Endodermal cell (in vitro differentiated cells): Measurements from ENCODE around the gene RYR2. TPM values are rescaled to one million over a fixed set of nuclear protein-coding genes. Genes with fewer than 3 reads are reported as not detected.

Experiments used
- DNase-seq: peaks from one replicate; pipeline ENCODE4 v3.0.0-alpha.2; 2017
- H3K27ac ChIP-seq: 2 replicates; pipeline ENCODE4 v1.5.1; 2013; ENCODE audit warnings: mild to moderate bottlenecking, low read depth, low read length, moderate library complexity
- H3K27me3 ChIP-seq: 2 replicates; pipeline ENCODE4 v1.6.1; 2013; ENCODE audit warnings: mild to moderate bottlenecking, low read length, moderate library complexity; ENCODE audit not compliant: insufficient read depth, control insufficient read depth, poor library complexity, severe bottlenecking
- H3K36me3 ChIP-seq: 2 replicates; pipeline ENCODE4 v1.7.0; 2013; ENCODE audit warnings: mild to moderate bottlenecking, low read length, moderate library complexity; ENCODE audit not compliant: control insufficient read depth, insufficient read depth
- H3K4me1 ChIP-seq: one replicate; pipeline ENCODE4 v1.7.0; 2013; ENCODE audit warnings: low read length; ENCODE audit not compliant: control insufficient read depth, insufficient read depth
- H3K4me3 ChIP-seq: 2 replicates; pipeline ENCODE4 v1.5.1; 2013; ENCODE audit warnings: mild to moderate bottlenecking, low read length, moderate library complexity
- H3K9ac ChIP-seq: 2 replicates; pipeline ENCODE4 v1.6.1; 2013; ENCODE audit warnings: mild to moderate bottlenecking, low read length, moderate library complexity; ENCODE audit not compliant: poor library complexity, severe bottlenecking; ENCODE audit errors: extremely low read depth
- H3K9me3 ChIP-seq: 2 replicates; pipeline ENCODE4 v1.6.1; 2013; ENCODE audit warnings: mild to moderate bottlenecking, low read length, moderate library complexity; ENCODE audit not compliant: control insufficient read depth
- H3K27ac Mint-ChIP-seq: 2 replicates; pipeline ENCODE4 v1.8.0; 2020; ENCODE audit warnings: mixed read lengths
- H3K27me3 Mint-ChIP-seq: 2 replicates; pipeline ENCODE4 v1.8.0; 2021; ENCODE audit warnings: mild to moderate bottlenecking, mixed read lengths; ENCODE audit not compliant: insufficient read depth
- H3K36me3 Mint-ChIP-seq: 2 replicates; pipeline ENCODE4 v1.8.0; 2020; ENCODE audit warnings: low read depth, mixed read lengths
- H3K4me1 Mint-ChIP-seq: 2 replicates; pipeline ENCODE4 v1.8.0; 2020; ENCODE audit warnings: mixed read lengths
- H3K4me3 Mint-ChIP-seq: 2 replicates; pipeline ENCODE4 v1.8.0; 2020; ENCODE audit warnings: mild to moderate bottlenecking, moderate library complexity, mixed read lengths
- H3K9me3 Mint-ChIP-seq: 2 replicates; pipeline ENCODE4 v1.8.0; 2020; ENCODE audit warnings: mild to moderate bottlenecking, mixed read lengths
- CTCF ChIP-seq: fragments of 200-600 bp; sonication (generic); conservative IDR thresholded peaks from 2 replicates; pipeline ENCODE4 v1.5.0; 2021; ENCODE audit warnings: antibody characterized with exemption, mild to moderate bottlenecking
- WGBS, 2 experiments: methylation state at CpG; one replicate each; pipeline versions ENCODE4 v1.1.5 to v1.1.7; 2013; ENCODE audit warnings: missing lambda C conversion rate in 2 of 2, mixed read lengths in 1 of 2; ENCODE audit not compliant: insufficient coverage in 1 of 2, insufficient read length in 1 of 2; 5-methylcytosine and 5-hydroxymethylcytosine counted together
- total RNA-seq, 2 donors: library from RNA; stranded (reverse); fragmentation: NEBNext Ultra II Directional in 1 of 2; extraction: Animal tissue kit (Norgen Biotek cat#: 25700) in 1 of 2; gene quantifications; 2 replicates in 1 of 2; 3 replicates in 1 of 2; pipeline ENCODE4 v1.2.1, GENCODE V29; 2021

RYR2 gene
- total RNA-seq, 2 donors from 2014 or later: 0.95 to 2.4 TPM

- no peaks in the 10 kb centered on the region for H3K9me3 ChIP-seq
- Mint-ChIP-seq H3K9me3 (no peaks in the 10 kb centered on the region), H3K27ac (peak overlapping the region; percentile 26), H3K36me3 (no peaks in the 10 kb centered on the region), H3K4me1 (no peaks in the 10 kb centered on the region), H3K4me3 (no peak overlapping the region), H3K27me3 (no peaks in the 10 kb centered on the region)
- peak; percentile 57 for DNase-seq
- no peak overlapping the region for H3K9ac ChIP-seq
- 65 to 79% methylated on average over 2 to 8 of the region's 8 CpGs for WGBS, 2 experiments
- TF ChIP-seq CTCF: no peak
- no peak overlapping the region for H3K27ac ChIP-seq
- no peak overlapping the region for H3K4me3 ChIP-seq
- H3K36me3 ChIP-seq: no peaks in the 10 kb centered on the region
- no peaks in the 10 kb centered on the region for H3K4me1 ChIP-seq
- H3K27me3 ChIP-seq: no peaks in the 10 kb centered on the region
Measured at GRCh38 chr1:237108297-237109040, 66.5 kb downstream of the RYR2 start.

DNA sequence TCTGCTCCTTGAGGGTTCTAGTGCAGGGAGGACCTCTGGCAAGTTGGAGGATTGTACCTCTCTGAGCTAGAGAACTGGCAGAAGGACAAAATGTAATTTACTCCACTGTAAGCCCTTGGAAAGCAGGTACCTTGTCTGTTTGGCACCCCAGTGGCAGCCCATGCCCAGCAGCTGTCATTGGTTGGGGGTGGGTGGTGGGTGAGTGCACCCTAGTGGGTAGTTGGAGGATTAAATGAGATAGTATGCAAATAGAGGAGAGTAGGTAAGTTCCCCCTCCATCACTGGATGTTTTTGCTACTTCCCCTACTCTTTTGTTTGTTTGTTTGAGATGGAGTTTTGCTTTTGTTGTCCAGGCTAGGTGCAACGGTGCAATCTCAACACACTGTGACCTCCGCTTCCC lies 69.8 kb downstream of the RYR2 start:
- Mint-ChIP-seq H3K27ac (no peak overlapping the region), H3K36me3 (no peaks in the 10 kb centered on the region), H3K4me1 (no peaks in the 10 kb centered on the region), H3K4me3 (no peak overlapping the region), H3K27me3 (no peaks in the 10 kb centered on the region), H3K9me3 (no peaks in the 10 kb centered on the region)
- 0 to 48% methylated on average over 1 to 2 of the region's 2 CpGs for WGBS, 2 experiments
- no peaks in the 10 kb centered on the region for H3K36me3 ChIP-seq
- H3K4me3 ChIP-seq: no peak overlapping the region
- H3K27me3 ChIP-seq: no peaks in the 10 kb centered on the region
- no peak overlapping the region for H3K9ac ChIP-seq
- TF ChIP-seq CTCF: no peak
- peak; percentile 51 for DNase-seq
- H3K9me3 ChIP-seq: no peaks in the 10 kb centered on the region
- no peak overlapping the region for H3K27ac ChIP-seq
- H3K4me1 ChIP-seq: no peaks in the 10 kb centered on the region

DNA sequence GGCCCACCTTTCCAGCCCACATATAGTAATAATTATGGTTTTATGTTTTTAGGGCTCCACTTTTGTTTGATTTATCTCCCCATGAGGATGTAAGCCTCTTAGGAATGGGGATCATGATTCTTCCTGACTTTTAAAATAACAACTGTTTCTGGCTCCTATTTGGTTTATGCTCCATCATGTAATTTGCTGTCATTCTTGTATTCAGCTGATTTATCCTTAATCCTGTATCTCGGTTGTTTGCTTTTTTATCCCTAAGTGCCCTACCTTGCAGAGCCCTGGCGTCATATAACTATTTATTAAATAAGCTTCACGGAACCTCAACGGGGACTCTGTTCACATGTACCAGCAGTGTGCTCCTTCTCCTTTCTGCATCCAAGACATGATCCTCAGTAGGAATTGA lies 70.7 kb downstream of the RYR2 start:
- Histone ChIP-seq H3K9ac (no peak overlapping the region), H3K9me3 (no peaks in the 10 kb centered on the region), H3K4me3 (no peak overlapping the region), H3K4me1 (no peaks in the 10 kb centered on the region), H3K27me3 (no peaks in the 10 kb centered on the region), H3K27ac (no peak overlapping the region), H3K36me3 (no peaks in the 10 kb centered on the region)
- no peak for DNase-seq
- 96 to 98% methylated on average over 4 of the region's 4 CpGs for WGBS, 2 experiments
- no peaks in the 10 kb centered on the region for H3K9me3 Mint-ChIP-seq
- H3K27ac Mint-ChIP-seq: no peak overlapping the region
- no peaks in the 10 kb centered on the region for H3K36me3 Mint-ChIP-seq
- no peaks in the 10 kb centered on the region for H3K27me3 Mint-ChIP-seq
- no peaks in the 10 kb centered on the region for H3K4me1 Mint-ChIP-seq
- TF ChIP-seq CTCF: no peak
- no peak overlapping the region for H3K4me3 Mint-ChIP-seq
